K562 (cell line): Measurements from ENCODE around the gene RNASEH1. TPM values are rescaled to one million over a fixed set of nuclear protein-coding genes. Genes with fewer than 3 reads are reported as not detected.

ENCODE experiments used
- ADNP ChIP-seq: fragments of 200-800 bp; sonication (Bioruptor generic); IDR thresholded peaks from 2 replicates; pipeline ENCODE4 v1.6.1; 2016; ENCODE audit warnings: missing genetic modification characterization, missing compliant biosample characterization
- ATF1 ChIP-seq, 2 experiments: fragments of 450-650 bp in 1 of 2; IDR thresholded peaks; 2 replicates each; pipeline ENCODE4 v1.6.1; 2016; ENCODE audit warnings: missing compliant biosample characterization in 1 of 2, missing genetic modification characterization in 1 of 2
- CBX8 ChIP-seq: fragments of 200-600 bp; sonication (generic); IDR thresholded peaks from 2 replicates; pipeline ENCODE4 v1.6.1; 2012; ENCODE audit warnings: borderline replicate concordance, mixed run types, low read depth, mild to moderate bottlenecking, moderate library complexity, mixed read lengths, low read length, control low read depth, inconsistent platforms; ENCODE audit not compliant: poor library complexity, severe bottlenecking; ENCODE audit errors: extremely low read depth
- CREB3L1 ChIP-seq: fragments of 450-650 bp; IDR thresholded peaks from 2 replicates; pipeline ENCODE4 v1.6.1; 2014; ENCODE audit warnings: low read depth, mild to moderate bottlenecking, moderate library complexity, borderline replicate concordance
- E2F3 ChIP-seq: fragments of 250-450 bp; sonication (Bioruptor Pico); IDR thresholded peaks from 2 replicates; pipeline ENCODE4 v1.4.0; 2020; ENCODE audit warnings: mild to moderate bottlenecking
- EHMT2 ChIP-seq: fragments of 450-650 bp; IDR thresholded peaks from 2 replicates; pipeline ENCODE4 v1.6.1; 2018; ENCODE audit warnings: antibody characterized with exemption
- ETV1 ChIP-seq: fragments of 450-650 bp; conservative IDR thresholded peaks from 2 replicates; pipeline ENCODE4 v1.6.1; 2016; ENCODE audit warnings: missing genetic modification characterization, control low read depth, low read depth, missing compliant biosample characterization
- FOXA3 ChIP-seq, 2 experiments: fragments of 450-650 bp in 1 of 2; sonication (generic) in 1 of 2; formaldehyde crosslinking; IDR thresholded peaks in 1 of 2; conservative IDR thresholded peaks in 1 of 2; 2 replicates each; pipeline versions ENCODE4 v1.4.0 to v1.8.0; 2020 to 2022; ENCODE audit warnings: mild to moderate bottlenecking in 2 of 2, missing genetic modification reagents in 1 of 2
- GABPA ChIP-seq: fragments of 200-800 bp; sonication (Bioruptor generic); conservative IDR thresholded peaks from 2 replicates; pipeline ENCODE4 v1.6.1; 2016; ENCODE audit warnings: low read depth, missing genetic modification characterization, missing compliant biosample characterization
- GMEB1 ChIP-seq: fragments of 250-450 bp; sonication (Bioruptor Pico); IDR thresholded peaks from 2 replicates; pipeline ENCODE4 v1.4.0; 2020; ENCODE audit warnings: mild to moderate bottlenecking
- HDAC1 ChIP-seq, 2 experiments: fragments of 450-650 bp; IDR thresholded peaks; 2 replicates each; pipeline ENCODE4 v1.6.1; 2016 to 2017; ENCODE audit warnings: inconsistent platforms in 1 of 2, mild to moderate bottlenecking in 1 of 2, moderate library complexity in 1 of 2
- HDAC2 ChIP-seq: fragments of 450-650 bp; IDR thresholded peaks from 2 replicates; pipeline ENCODE4 v1.6.1; 2016; ENCODE audit warnings: mild to moderate bottlenecking
- IRF9 ChIP-seq: fragments of 450-650 bp; IDR thresholded peaks from 2 replicates; pipeline ENCODE4 v1.6.1; 2016; ENCODE audit warnings: missing biosample characterization, missing genetic modification characterization
- KAT8 ChIP-seq: fragments of 450-650 bp; IDR thresholded peaks from 2 replicates; pipeline ENCODE4 v1.6.1; 2016; ENCODE audit warnings: low read depth, mild to moderate bottlenecking
- MTA1 ChIP-seq: fragments of 450-650 bp; IDR thresholded peaks from 2 replicates; pipeline ENCODE4 v1.6.1; 2017; ENCODE audit warnings: borderline replicate concordance
- NR3C1 ChIP-seq: sonication (generic); formaldehyde crosslinking; IDR thresholded peaks from 2 replicates; pipeline ENCODE4 v1.8.1; 2022; ENCODE audit warnings: missing genetic modification reagents
- SIRT6 ChIP-seq: IDR thresholded peaks from one replicate; pipeline ENCODE4 v1.6.1; 2012; ENCODE audit warnings: low read depth, mild to moderate bottlenecking, control low read depth, inconsistent platforms, low read length, moderate library complexity
- SOX6 ChIP-seq: fragments of 450-650 bp; IDR thresholded peaks from 2 replicates; pipeline ENCODE4 v1.6.1; 2014; ENCODE audit warnings: mild to moderate bottlenecking
- TAF1 ChIP-seq: IDR thresholded peaks from 2 replicates; pipeline ENCODE4 v1.6.1; 2011; ENCODE audit warnings: mild to moderate bottlenecking, low read length, moderate library complexity; ENCODE audit not compliant: insufficient read depth, control insufficient read depth, severe bottlenecking; ENCODE audit errors: extremely low read depth
- ZNF184 ChIP-seq: sonication (generic); formaldehyde crosslinking; IDR thresholded peaks from 2 replicates; pipeline ENCODE4 v1.5.0; 2020; ENCODE audit warnings: missing genetic modification reagents
- ZNF24 ChIP-seq: fragments of 450-650 bp; IDR thresholded peaks from 2 replicates; pipeline ENCODE4 v1.6.1; 2016
- ZNF282 ChIP-seq: sonication (generic); formaldehyde crosslinking; IDR thresholded peaks from 2 replicates; pipeline ENCODE4 v1.8.1; 2023; ENCODE audit warnings: missing genetic modification reagents
- ZNF311 ChIP-seq: fragments of 250-450 bp; sonication (Bioruptor Pico); IDR thresholded peaks from 2 replicates; pipeline ENCODE4 v1.4.0; 2020; ENCODE audit warnings: mild to moderate bottlenecking, moderate library complexity
- ZNF830 ChIP-seq: fragments of 250-450 bp; sonication (Bioruptor Pico); IDR thresholded peaks from 2 replicates; pipeline ENCODE4 v1.5.0; 2021; ENCODE audit warnings: mild to moderate bottlenecking
- polyA plus RNA-seq, 8 experiments: library from polyadenylated mRNA; depleted of rRNA in 4 of 8; stranded (reverse) in 5 of 8; unstranded in 3 of 8; fragments of >200 nt; fragmentation: Nextera tagmentation in 2 of 8; fragmentation: Illumina TruSeq in 1 of 8; extraction: Ambion mirVana in 2 of 8; extraction: Trizol in 1 of 8; gene quantifications; 2 replicates each; pipeline versions ENCODE4 v1.2.1 to v1.2.3, GENCODE V29; 2011 to 2014; ENCODE audit warnings: inconsistent platforms in 1 of 8, missing spikeins in 1 of 8
- total RNA-seq, 7 experiments: library from RNA; depleted of rRNA in 6 of 7; stranded (reverse); fragments of >200 nt in 6 of 7; fragmentation: Illumina TruSeq in 2 of 7; extraction: Trizol in 2 of 7; gene quantifications; 2 replicates each; pipeline versions ENCODE4 v1.2.1 to v1.2.3, GENCODE V29; 2011 to 2021; ENCODE audit warnings: low replicate concordance in 1 of 7

Gene RNASEH1
- total and polyA plus RNA-seq, 9 of the 15 experiments (the other 6 are each of a cell fraction or from before 2014, with no cell fraction given): 25.7 to 47.5 (median 42.8) TPM

- TF ChIP-seq EHMT2: no peak
- TF ChIP-seq IRF9 (tag): no peak
- no peak for TF ChIP-seq ZNF830 (CRISPR knock-in tag)
- TF ChIP-seq E2F3: no peak
- TF ChIP-seq CBX8: no peak
- TF ChIP-seq ATF1 (CRISPR knock-in tag; IDR thresholded peaks at IDR 0.05): no peak
- TF ChIP-seq ATF1 (tag; IDR thresholded peaks at IDR 0.05): no peak
- TF ChIP-seq FOXA3 (CRISPR knock-in tag; conservative IDR thresholded peaks at IDR 0.05 in 1 of 2, IDR thresholded peaks at IDR 0.05 in 1 of 2): peak in 1 of 2 experiments; percentile 53; a peak in 1 of 4 replicates
- TF ChIP-seq KAT8: no peak
- no peak for TF ChIP-seq TAF1
- no peak for TF ChIP-seq ZNF282 (CRISPR knock-in tag)
- no peak for TF ChIP-seq ZNF184 (CRISPR knock-in tag)
- TF ChIP-seq SIRT6: no peak
- TF ChIP-seq MTA1: no peak
- TF ChIP-seq SOX6: no peak
- no peak for TF ChIP-seq GMEB1 (CRISPR knock-in tag)
- TF ChIP-seq ADNP (tag): no peak
- TF ChIP-seq GABPA (tag): no peak
- no peak for TF ChIP-seq HDAC2
- TF ChIP-seq ETV1 (tag): no peak
- no peak for TF ChIP-seq ZNF24
- no peak for TF ChIP-seq ZNF311 (CRISPR knock-in tag)
- TF ChIP-seq HDAC1 (IDR thresholded peaks at IDR 0.05): peak in 1 of 2 experiments; percentile 17; a peak in 1 of 4 replicates
- no peak for TF ChIP-seq CREB3L1
- TF ChIP-seq NR3C1 (CRISPR knock-in tag): no peak
Measured at GRCh38 chr2:3575534-3576262, 17.6 kb upstream of the RNASEH1 start (continued).
